H1 (cell line): Measurements from ENCODE around the gene CD99.

Source experiments
- CREB1 ChIP-seq: IDR thresholded peaks from 2 replicates; pipeline ENCODE4 v1.6.1; 2012; ENCODE audit warnings: inconsistent platforms
- CTBP2 ChIP-seq: IDR thresholded peaks from 2 replicates; pipeline ENCODE4 v1.7.0; 2011; ENCODE audit warnings: borderline replicate concordance, mild to moderate bottlenecking, moderate library complexity, mixed read lengths, low read length; ENCODE audit not compliant: insufficient read depth, insufficient read length
- CTCF ChIP-seq, 3 experiments: IDR thresholded peaks; 1 replicate in 2 of 3; 2 replicates in 1 of 3; pipeline versions ENCODE4 v1.5.1 to v1.6.1; 2011; ENCODE audit warnings: low read length in 3 of 3, mild to moderate bottlenecking in 3 of 3, inconsistent platforms in 2 of 3, low read depth in 1 of 3, moderate library complexity in 1 of 3; ENCODE audit not compliant: insufficient read depth in 1 of 3; ENCODE audit errors: control extremely low read depth in 1 of 3
- EP300 ChIP-seq, 2 experiments: IDR thresholded peaks; 1 replicate in 1 of 2; 2 replicates in 1 of 2; pipeline ENCODE4 v1.6.1; 2011 to 2012; ENCODE audit warnings: low read depth in 2 of 2, low read length in 2 of 2, mild to moderate bottlenecking in 2 of 2, borderline replicate concordance in 1 of 2, inconsistent platforms in 1 of 2, moderate library complexity in 1 of 2
- EZH2 ChIP-seq: fragments of 200-600 bp; sonication (generic); IDR thresholded peaks from 2 replicates; pipeline ENCODE4 v1.7.1; 2012; ENCODE audit warnings: low read depth, mild to moderate bottlenecking, moderate library complexity, low read length, inconsistent platforms; ENCODE audit not compliant: severe bottlenecking
- JUN ChIP-seq: IDR thresholded peaks from 2 replicates; pipeline ENCODE4 v1.6.1; 2011; ENCODE audit warnings: low read depth, mild to moderate bottlenecking, improper control_type of control experiment, low read length
- POLR2A ChIP-seq, 2 experiments: IDR thresholded peaks; 1 replicate in 1 of 2; 2 replicates in 1 of 2; pipeline ENCODE4 v1.6.1; 2011; ENCODE audit warnings: low read depth in 2 of 2, low read length in 2 of 2, mild to moderate bottlenecking in 2 of 2; ENCODE audit errors: control extremely low read depth in 1 of 2
- POLR2AphosphoS5 ChIP-seq: IDR thresholded peaks from 2 replicates; pipeline ENCODE4 v1.6.1; 2011; ENCODE audit warnings: low read depth, low read length
- POU5F1 ChIP-seq: IDR thresholded peaks from 2 replicates; pipeline ENCODE4 v1.6.1; 2011; ENCODE audit warnings: low read depth, mild to moderate bottlenecking, low read length, moderate library complexity
- RAD21 ChIP-seq, 2 experiments: IDR thresholded peaks in 1 of 2; conservative IDR thresholded peaks in 1 of 2; 2 replicates each; pipeline ENCODE4 v1.6.1; 2011; ENCODE audit warnings: low read depth in 2 of 2, low read length in 2 of 2, improper control_type of control experiment in 1 of 2, inconsistent platforms in 1 of 2, mild to moderate bottlenecking in 1 of 2, moderate library complexity in 1 of 2
- SAP30 ChIP-seq: fragments of 300-600 bp; sonication (generic); IDR thresholded peaks from 2 replicates; pipeline ENCODE4 v1.7.1; 2012; ENCODE audit warnings: low read length, moderate library complexity, mild to moderate bottlenecking, inconsistent platforms; ENCODE audit not compliant: insufficient read depth, insufficient replicate concordance

- TF ChIP-seq POLR2A (IDR thresholded peaks at IDR 0.05; ENCODE audit: control extremely low read depth in 1 of 2, low read depth in 2 of 2, low read length in 2 of 2): no peak
- no peak for TF ChIP-seq CREB1
- TF ChIP-seq POU5F1: no peak
- TF ChIP-seq SAP30: no peak
- TF ChIP-seq EP300 (IDR thresholded peaks at IDR 0.05; ENCODE audit: borderline replicate concordance in 1 of 2, low read depth in 2 of 2, low read length in 2 of 2): no peak
- no peak for TF ChIP-seq POLR2AphosphoS5
- no peak for TF ChIP-seq CTBP2
- no peak for TF ChIP-seq EZH2
- TF ChIP-seq CTCF (IDR thresholded peaks at IDR 0.05; ENCODE audit: control extremely low read depth in 1 of 3, insufficient read depth in 1 of 3, low read depth in 1 of 3, low read length in 3 of 3): no peak
- TF ChIP-seq JUN: no peak
- TF ChIP-seq RAD21 (IDR thresholded peaks at IDR 0.05 in 1 of 2, conservative IDR thresholded peaks at IDR 0.05 in 1 of 2; ENCODE audit: low read depth in 2 of 2, low read length in 2 of 2): no peak
Measured at GRCh38 chrX:2782171-2782570, 91.1 kb downstream of the CD99 start.
